ENCODE data around the gene SMARCD3. TPM values are rescaled to one million over a fixed set of nuclear protein-coding genes. Genes with fewer than 3 reads are reported as not detected.

SMARCD3 gene
- total and polyA plus RNA-seq, 9 of the 15 experiments (the other 6 are each of a cell fraction or from before 2014, with no cell fraction given): 0.43 to 3.6 (median 2.6) TPM

DNA sequence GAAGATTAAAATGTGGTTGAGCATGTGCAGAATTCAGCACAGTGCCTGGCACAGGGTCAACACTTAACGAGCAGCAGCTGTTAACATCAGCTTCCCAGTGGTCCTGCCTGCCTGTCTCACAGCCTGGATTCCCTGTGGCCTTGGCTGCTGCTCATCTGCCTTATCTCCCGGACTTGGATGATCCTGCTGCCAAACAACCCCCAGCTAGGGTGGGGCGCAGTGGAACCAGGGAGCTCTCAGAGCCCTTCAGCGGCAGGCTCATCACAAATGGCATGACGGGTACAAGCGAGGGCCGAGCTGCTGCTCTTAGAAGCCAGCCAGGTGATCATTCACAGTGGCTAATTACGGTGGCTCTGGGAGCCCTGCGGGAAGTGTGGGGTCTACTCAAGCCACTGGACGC, 13.0 kb upstream of the SMARCD3 start (continued):
- TF ChIP-seq, protein P1, sequence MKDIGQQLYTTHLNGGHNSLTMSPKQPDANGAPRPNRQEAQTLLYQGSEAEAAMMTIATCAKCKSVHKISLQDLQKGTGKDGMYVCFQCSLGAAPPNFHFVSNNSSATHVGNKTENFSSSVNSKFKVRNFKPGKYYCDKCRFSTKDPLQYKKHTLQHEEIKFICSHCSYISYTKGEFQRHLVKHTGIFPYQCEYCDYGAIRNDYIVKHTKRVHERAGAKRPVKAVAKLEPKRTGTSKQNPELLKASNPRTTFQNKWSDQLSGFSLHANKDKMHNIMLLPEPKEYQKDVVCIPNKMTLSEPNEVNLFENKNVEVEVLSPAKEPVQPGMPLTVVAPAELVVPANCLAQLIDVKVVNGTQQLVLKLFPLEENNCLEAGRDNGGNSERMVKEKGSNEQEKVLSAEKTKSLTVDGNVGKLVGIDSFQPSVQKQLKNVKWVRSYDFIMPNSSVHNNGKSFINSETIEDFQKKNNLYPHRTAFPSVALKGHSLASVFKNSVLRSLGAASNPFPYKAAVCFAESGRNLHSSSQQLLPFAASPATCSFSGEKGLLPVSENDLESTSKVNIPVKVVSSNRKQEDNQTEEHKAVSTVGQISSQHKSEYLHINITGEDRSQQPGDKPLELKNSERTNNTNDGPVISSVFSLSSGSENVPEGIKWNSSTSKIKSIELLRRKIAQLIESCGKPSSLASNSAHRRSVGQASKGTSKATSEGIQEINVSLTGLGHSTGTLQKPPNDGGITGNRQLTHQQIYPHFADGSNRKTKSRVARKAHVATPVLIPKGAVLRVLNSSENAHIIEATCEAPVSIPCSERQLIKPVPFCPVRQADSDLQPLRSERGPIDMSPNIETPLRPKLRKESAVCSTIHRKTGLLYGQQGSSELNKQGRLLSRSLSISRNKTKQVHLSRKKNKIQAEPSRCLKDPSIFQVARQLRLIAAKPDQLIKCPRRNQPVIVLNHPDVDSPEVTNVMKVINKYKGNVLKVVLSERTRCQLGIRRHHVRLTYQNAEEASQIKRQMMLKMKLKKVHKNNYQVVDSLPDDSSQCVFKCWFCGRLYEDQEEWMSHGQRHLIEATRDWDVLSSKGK (CRISPR knock-in tag; IDR thresholded peaks at IDR 0.05): no peak
- TF ChIP-seq ZNF146 (CRISPR knock-in tag; IDR thresholded peaks at IDR 0.05; ENCODE audit: unreplicated experiment): no peak
- no peak for TF ChIP-seq NFE2L1 (tag; IDR thresholded peaks at IDR 0.05; ENCODE audit: borderline replicate concordance, low read depth)
- no peak for TF ChIP-seq WHSC1 (IDR thresholded peaks at IDR 0.05; ENCODE audit: low read length)

DNA sequence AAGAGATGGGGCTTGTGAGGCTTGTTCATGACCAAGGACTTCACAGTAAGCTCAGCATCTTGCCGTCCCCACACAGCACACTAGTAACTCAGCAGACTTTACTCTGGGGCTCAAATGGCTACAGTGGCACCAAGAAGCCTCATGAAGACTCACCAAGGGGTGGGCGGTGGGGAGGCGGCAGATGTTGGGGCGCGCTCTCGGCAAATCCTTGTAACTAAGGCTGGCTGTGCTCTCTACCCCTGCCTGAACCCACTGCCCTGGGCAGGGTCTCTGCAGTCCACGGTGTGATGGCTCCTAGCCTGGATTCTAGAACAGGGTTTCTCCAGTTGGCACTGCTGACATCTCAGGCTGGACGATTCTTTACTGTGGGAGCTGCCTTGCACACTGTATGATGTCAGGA, 12.4 kb upstream of the SMARCD3 start:
- Histone ChIP-seq H3K79me2 (ENCODE audit: control insufficient read depth, insufficient read depth, low read length) (no peaks in the 10 kb centered on the region), H3K9me1 (ENCODE audit: control insufficient read depth, insufficient read depth, low read length) (no peaks in the 10 kb centered on the region), H4K20me1 (replicated peaks; ENCODE audit: control insufficient read depth, insufficient read depth, low read length) (no peaks in the 10 kb centered on the region), H3K4me3 (no peak overlapping the region), H3K27me3 (ENCODE audit: control insufficient read depth in 2 of 2, insufficient read depth in 2 of 2, low read length in 2 of 2) (peaks cover 36 to 88% of the 10 kb centered on the region in 2 experiments), H2AFZ (ENCODE audit: low read depth, low read length) (no peak overlapping the region), H3K4me1 (replicated peaks in 1 of 2; ENCODE audit: control insufficient read depth in 2 of 2, insufficient read depth in 2 of 2, low read length in 2 of 2) (no peaks in the 10 kb centered on the region), H3K4me2 (ENCODE audit: insufficient read depth, low read length) (no peak overlapping the region), H3K9me3 (replicated peaks; ENCODE audit: control insufficient read depth, insufficient read depth, low read depth, low read length) (no peaks in the 10 kb centered on the region; the same call in 1 of the 2 replicates), H3K36me3 (ENCODE audit: control insufficient read depth, insufficient read depth, low read length) (no peaks in the 10 kb centered on the region), H3K9ac (ENCODE audit: insufficient read depth in 1 of 2, low read depth in 2 of 2, low read length in 2 of 2) (peak overlapping the region in 1 of 2 experiments; percentile 79; a peak in 1 of 4 replicates), H3K27ac (ENCODE audit: extremely low read depth, low read depth, low read length) (no peak overlapping the region)
- ChIA-PET POLR2A (interaction anchor here (0.6 to 1.4 kb wide), 6 partner anchors 13 to 649 kb away, joined by 3 to 4 read pairs (median 3); no protein-coding TSS in a partner anchor), CTCF (ENCODE audit: low intra/inter-chr PET ratio) (no interaction called here)
- no TSS peak for BruUV-seq (replicated peaks)
- ATAC-seq (no peak), DNase-seq (ENCODE audit: extremely low read depth in 1 of 4, low spot score in 3 of 4) (no peak), FAIRE-seq (no peak)
- WGBS (ENCODE audit: insufficient coverage, low coverage, missing lambda C conversion rate): 8% methylated on average over 8 of the region's 8 CpGs
- intact Hi-C loops (cut with micrococcal nuclease): no loop called here
- in situ Hi-C loops (cut with MboI): no loop called here
- TF ChIP-seq ZC3H4 (CRISPR knock-in tag; IDR thresholded peaks at IDR 0.05; ENCODE audit: borderline replicate concordance) (no peak), BCOR (IDR thresholded peaks at IDR 0.05) (no peak), ZNF717 (CRISPR knock-in tag; IDR thresholded peaks at IDR 0.05) (no peak), EP400 (IDR thresholded peaks at IDR 0.05) (no peak), ZNF561 (CRISPR knock-in tag; conservative IDR thresholded peaks at IDR 0.05) (no peak), ZC3H8 (IDR thresholded peaks at IDR 0.05) (no peak), KAT2B (IDR thresholded peaks at IDR 0.05; ENCODE audit: low read depth, low read length) (no peak), U2AF2 (optimal IDR thresholded peaks at IDR 0.05; ENCODE audit: low read depth, low read length) (no peak), ZNF586 (CRISPR knock-in tag; conservative IDR thresholded peaks at IDR 0.05) (no peak), KAT8 (IDR thresholded peaks at IDR 0.05; ENCODE audit: low read depth) (no peak)
- TF ChIP-seq, protein P2, sequence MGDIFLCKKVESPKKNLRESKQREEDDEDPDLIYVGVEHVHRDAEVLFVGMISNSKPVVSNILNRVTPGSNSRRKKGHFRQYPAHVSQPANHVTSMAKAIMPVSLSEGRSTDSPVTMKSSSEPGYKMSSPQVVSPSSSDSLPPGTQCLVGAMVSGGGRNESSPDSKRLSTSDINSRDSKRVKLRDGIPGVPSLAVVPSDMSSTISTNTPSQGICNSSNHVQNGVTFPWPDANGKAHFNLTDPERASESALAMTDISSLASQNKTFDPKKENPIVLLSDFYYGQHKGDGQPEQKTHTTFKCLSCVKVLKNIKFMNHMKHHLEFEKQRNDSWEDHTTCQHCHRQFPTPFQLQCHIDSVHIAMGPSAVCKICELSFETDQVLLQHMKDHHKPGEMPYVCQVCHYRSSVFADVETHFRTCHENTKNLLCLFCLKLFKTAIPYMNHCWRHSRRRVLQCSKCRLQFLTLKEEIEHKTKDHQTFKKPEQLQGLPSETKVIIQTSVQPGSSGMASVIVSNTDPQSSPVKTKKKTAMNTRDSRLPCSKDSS (IDR thresholded peaks at IDR 0.05; ENCODE audit: low read depth, partially characterized antibody): no peak
- TF ChIP-seq, protein P3, sequence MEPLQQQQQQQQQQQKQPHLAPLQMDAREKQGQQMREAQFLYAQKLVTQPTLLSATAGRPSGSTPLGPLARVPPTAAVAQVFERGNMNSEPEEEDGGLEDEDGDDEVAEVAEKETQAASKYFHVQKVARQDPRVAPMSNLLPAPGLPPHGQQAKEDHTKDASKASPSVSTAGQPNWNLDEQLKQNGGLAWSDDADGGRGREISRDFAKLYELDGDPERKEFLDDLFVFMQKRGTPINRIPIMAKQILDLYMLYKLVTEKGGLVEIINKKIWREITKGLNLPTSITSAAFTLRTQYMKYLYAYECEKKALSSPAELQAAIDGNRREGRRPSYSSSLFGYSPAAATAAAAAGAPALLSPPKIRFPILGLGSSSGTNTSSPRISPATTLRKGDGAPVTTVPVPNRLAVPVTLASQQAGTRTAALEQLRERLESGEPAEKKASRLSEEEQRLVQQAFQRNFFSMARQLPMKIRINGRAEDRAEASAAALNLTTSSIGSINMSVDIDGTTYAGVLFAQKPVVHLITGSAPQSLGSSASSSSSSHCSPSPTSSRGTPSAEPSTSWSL (CRISPR knock-in tag; IDR thresholded peaks at IDR 0.05; ENCODE audit: borderline replicate concordance): no peak

Measured in K562 (cell line).